ENCODE results near the gene MS4A4A.
A peak's percentile ranks its signal among the peaks of the same experiment; 100 is the strongest.

The MS4A4A gene

DNA sequence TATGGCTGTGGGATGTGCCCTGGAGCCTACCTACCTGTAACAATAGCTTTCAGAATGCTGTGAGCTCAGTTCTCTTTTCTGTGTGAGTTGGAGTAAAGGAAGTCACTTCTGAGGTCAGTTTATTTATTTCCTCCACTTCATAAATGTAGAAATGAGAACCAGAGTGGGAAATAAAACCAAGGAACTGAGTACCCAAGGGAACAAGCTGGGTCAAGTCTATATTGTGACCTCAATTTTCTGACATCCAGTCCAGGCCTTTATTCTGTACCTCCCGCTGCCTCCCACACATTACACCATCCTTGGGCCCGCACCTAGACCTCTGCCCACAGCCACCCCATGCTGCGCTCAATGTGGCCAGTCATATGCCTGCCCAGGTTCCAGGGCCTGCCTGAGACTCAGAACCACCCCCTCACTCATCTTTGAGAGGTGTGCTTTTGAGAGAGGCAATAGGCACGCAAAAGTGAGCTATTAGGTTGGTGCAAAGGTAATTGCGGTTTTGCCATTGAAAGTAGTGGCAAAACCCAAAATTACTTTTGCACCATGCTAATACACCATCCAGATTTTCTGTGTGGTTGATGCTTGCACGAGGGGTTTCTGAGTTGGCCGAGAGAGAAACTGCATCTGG lies 56.4 kb downstream of the MS4A4A start:
- H3K4me3 ChIP-seq = no peak overlapping the region
- TF ChIP-seq, protein P1, sequence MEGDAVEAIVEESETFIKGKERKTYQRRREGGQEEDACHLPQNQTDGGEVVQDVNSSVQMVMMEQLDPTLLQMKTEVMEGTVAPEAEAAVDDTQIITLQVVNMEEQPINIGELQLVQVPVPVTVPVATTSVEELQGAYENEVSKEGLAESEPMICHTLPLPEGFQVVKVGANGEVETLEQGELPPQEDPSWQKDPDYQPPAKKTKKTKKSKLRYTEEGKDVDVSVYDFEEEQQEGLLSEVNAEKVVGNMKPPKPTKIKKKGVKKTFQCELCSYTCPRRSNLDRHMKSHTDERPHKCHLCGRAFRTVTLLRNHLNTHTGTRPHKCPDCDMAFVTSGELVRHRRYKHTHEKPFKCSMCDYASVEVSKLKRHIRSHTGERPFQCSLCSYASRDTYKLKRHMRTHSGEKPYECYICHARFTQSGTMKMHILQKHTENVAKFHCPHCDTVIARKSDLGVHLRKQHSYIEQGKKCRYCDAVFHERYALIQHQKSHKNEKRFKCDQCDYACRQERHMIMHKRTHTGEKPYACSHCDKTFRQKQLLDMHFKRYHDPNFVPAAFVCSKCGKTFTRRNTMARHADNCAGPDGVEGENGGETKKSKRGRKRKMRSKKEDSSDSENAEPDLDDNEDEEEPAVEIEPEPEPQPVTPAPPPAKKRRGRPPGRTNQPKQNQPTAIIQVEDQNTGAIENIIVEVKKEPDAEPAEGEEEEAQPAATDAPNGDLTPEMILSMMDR (IDR thresholded peaks at IDR 0.05) = no peak
- peak overlapping the region in 1 of 2 donors; percentile 31 for H3K27ac ChIP-seq
- DNase-seq (ENCODE audit: low spot score) = no peak

DNA sequence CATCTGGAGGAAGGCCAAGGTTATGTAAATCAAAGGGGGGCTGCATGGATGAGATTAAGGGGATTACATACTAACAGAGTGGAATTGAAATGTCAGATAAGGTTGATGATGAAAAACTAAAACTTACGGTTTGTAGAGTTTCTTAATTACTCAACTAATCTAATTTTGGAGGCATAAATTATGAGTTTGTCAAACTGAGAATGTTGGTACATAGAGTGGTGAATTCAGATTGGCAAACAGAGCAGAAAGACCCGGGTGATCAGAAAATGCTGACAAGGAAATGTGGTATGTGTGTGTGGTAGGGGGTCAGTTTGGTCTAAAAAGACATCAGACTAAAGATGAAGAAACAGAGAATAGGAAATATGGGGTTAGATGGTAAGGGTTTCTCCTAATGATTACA lies 57.6 kb downstream of the MS4A4A start:
- TF ChIP-seq, protein P1 (IDR thresholded peaks at IDR 0.05) = no peak

DNA sequence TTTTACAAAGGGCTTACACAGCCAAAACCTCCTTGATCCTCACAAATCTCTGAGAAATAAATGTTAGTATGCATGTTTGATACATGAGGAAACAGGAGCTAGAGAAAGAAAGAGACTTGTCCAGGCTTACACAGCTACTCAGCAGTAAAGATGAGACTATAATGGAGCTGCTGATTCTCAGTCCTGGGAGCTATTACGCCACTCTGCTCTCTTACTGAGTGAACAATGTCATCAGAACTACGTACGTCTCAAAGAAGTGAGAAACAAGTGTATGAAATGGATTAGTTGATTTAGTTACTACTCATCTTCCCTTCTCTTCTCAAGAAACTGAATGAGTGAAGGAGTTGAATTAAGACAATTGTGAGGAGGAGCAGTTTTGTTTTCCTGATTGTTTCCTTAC lies 58.9 kb downstream of the MS4A4A start:
- H3K4me3 ChIP-seq = no peak overlapping the region
- TF ChIP-seq, protein P1 (IDR thresholded peaks at IDR 0.05) = no peak
- DNase-seq (ENCODE audit: low spot score) = no peak
- no peak overlapping the region for H3K27ac ChIP-seq

More for the DNA sequence above, 57.6 kb downstream of the MS4A4A start:
- no peak overlapping the region for H3K4me3 ChIP-seq
- DNase-seq (ENCODE audit: low spot score) = no peak
- H3K27ac ChIP-seq = no peak overlapping the region

DNA sequence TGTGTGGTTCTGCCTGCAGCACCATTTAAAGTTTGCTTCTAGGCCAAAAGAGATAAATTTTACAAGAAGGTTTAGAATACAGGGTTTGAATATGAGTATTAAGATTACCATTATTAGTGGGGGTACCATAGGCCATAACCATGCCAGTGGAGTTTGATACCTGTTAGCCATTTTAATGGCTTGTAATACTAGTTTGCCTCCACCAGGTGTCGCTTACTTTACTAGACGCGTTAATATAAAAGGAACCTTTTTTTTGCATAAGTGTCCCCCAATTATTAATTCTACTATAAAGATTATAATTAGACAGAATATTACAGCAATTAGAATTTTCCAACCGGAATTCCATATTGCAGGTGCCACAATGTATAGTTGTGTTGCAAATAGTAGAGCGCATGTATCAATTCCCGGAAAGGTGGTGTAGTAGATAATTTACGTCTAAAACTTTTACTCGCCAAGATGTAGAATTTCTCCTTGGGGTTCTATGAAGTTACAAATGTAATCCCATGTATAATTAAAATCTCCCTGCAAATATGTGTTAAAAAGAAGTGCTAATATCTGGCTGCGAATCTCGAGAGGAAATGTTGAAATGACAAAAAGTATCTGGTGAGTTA lies 62.7 kb downstream of the MS4A4A start:
- Histone ChIP-seq H3K27ac (no peak overlapping the region), H3K4me3 (no peak overlapping the region)
- TF ChIP-seq, protein P1 (IDR thresholded peaks at IDR 0.05) = no peak
- DNase-seq (ENCODE audit: low spot score) = no peak

DNA sequence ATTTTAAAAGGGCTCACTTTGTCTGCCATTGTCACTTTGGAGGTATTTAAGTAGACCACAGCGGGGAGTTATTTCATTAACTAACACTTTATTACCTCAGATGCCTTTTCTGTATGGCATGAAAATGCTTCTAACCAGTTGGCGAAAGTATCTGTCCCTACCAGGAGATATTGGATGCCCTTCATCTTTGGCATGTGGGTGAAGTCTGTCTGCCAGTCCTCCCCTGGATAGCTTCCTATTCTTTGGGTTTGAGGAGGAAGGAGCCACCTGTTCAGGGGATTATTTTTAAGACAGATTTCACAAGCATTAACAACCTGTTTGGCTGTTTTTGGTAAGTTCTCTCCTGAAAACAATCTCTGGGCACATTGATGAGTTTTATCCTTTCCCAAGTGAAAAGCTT lies 63.7 kb downstream of the MS4A4A start:
- TF ChIP-seq, protein P1 (IDR thresholded peaks at IDR 0.05) = no peak
- Histone ChIP-seq H3K27ac (no peak overlapping the region), H3K4me3 (no peak overlapping the region)
- no peak for DNase-seq (ENCODE audit: low spot score)

DNA sequence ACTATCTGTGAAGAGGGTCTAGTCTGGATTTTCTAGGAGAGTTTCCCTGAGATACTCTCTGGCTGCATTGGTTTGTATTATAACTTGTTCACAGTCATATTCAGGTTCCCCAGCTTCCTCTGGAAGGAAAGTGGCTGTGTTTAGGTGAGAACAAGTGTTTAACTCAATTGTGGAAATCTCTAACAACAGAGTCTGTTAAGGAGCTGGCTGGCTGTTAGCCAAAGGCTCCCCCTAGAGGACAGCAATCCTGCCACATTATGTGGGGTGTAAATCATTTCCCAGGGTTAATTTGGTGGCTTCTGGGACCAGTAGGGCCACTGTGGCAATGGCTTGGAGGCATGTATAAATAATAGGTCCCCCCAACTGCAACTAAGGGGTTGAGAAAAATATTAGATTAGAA lies 65.0 kb downstream of the MS4A4A start:
- no peak overlapping the region for H3K27ac ChIP-seq
- no peak overlapping the region for H3K4me3 ChIP-seq
- no peak for DNase-seq (ENCODE audit: low spot score)
- TF ChIP-seq, protein P1 (IDR thresholded peaks at IDR 0.05) = no peak

Measured in coronary artery (tissue), 2 donors.